GM12878 (cell line): ENCODE results near the gene CDH20. TPM values are rescaled to one million over a fixed set of nuclear protein-coding genes. Genes with fewer than 3 reads are reported as not detected.

Experiments used
- ATAC-seq: fragments of 200-7000 bp; cut with Tn5 transposase; 3 replicates; pipeline ENCODE4 v1.9.1; 2020; ENCODE audit warnings: mild to moderate bottlenecking, moderate library complexity
- BruUV-seq: library from RNA; stranded (reverse); fragments of 400-500 nt; replicated peaks from 2 replicates; lab custom pipeline; 2021; lab: Mats Ljungman, UMichigan
- CTCF ChIA-PET: fragments of 300-600 bp; sonication (Branson Sonifier 250); formaldehyde crosslinking; extraction: SDS; loops from one replicate; lab custom pipeline; 2021; ENCODE audit warnings: inconsistent platforms; lab: Yijun Ruan, JAX
- POLR2A ChIA-PET: fragments of 350-600 bp; formaldehyde crosslinking; extraction: SDS; loops from one replicate; lab custom pipeline; 2021; ENCODE audit warnings: inconsistent platforms; lab: Charles Lee
- RAD21 ChIA-PET: fragments of 300-600 bp; sonication (Branson Sonifier 250); formaldehyde crosslinking; loops from one replicate; lab custom pipeline; 2023; ENCODE audit warnings: antibody characterized with exemption; ENCODE audit not compliant: unreplicated experiment; lab: Charles Lee
- SMC1A ChIA-PET: fragments of 300-600 bp; sonication (Branson Sonifier 250); formaldehyde crosslinking; loops from one replicate; lab custom pipeline; 2023; ENCODE audit not compliant: unreplicated experiment, uncharacterized antibody; lab: Charles Lee
- DNase-seq: peaks from one replicate; pipeline ENCODE4 v3.0.0-alpha.2; 2011; ENCODE audit warnings: low read depth, low spot score
- FAIRE-seq: peaks from 3 replicates; lab custom pipeline; 2011; peaks lifted over from hg19 to GRCh38; lab: Jason Lieb, UNC
- H2AFZ ChIP-seq: 2 replicates; pipeline ENCODE4 v1.6.0; 2011; ENCODE audit warnings: low read depth, low read length, control low read depth; ENCODE audit not compliant: control insufficient read depth
- H3K27ac ChIP-seq: 2 replicates; pipeline ENCODE4 v1.5.1; 2011; ENCODE audit warnings: control low read depth; ENCODE audit not compliant: control insufficient read depth, insufficient read depth
- H3K27me3 ChIP-seq, 2 experiments: replicated peaks in 1 of 2; 2 replicates each; pipeline versions ENCODE4 v1.6.0 to v1.6.1; 2011; ENCODE audit warnings: low read length in 1 of 2; ENCODE audit not compliant: control insufficient read depth in 2 of 2, insufficient read depth in 2 of 2
- H3K36me3 ChIP-seq, 2 experiments: 2 replicates each; pipeline ENCODE4 v1.5.1; 2011; ENCODE audit warnings: low read length in 1 of 2; ENCODE audit not compliant: control insufficient read depth in 2 of 2, insufficient read depth in 2 of 2
- H3K4me1 ChIP-seq: 2 replicates; pipeline ENCODE4 v1.6.1; 2011; ENCODE audit warnings: mild to moderate bottlenecking, low read length, moderate library complexity, mixed read lengths; ENCODE audit not compliant: control insufficient read depth, insufficient read depth
- H3K4me2 ChIP-seq: 2 replicates; pipeline ENCODE4 v1.6.0; 2011; ENCODE audit warnings: control low read depth; ENCODE audit not compliant: control insufficient read depth, insufficient read depth
- H3K4me3 ChIP-seq: fragments of 200-600 bp; sonication (generic); 2 replicates; pipeline ENCODE4 v1.5.1; 2016
- H3K79me2 ChIP-seq: 2 replicates; pipeline ENCODE4 v1.6.0; 2011; ENCODE audit warnings: low read length; ENCODE audit not compliant: control insufficient read depth, insufficient read depth
- H3K9ac ChIP-seq: 2 replicates; pipeline ENCODE4 v1.8.0; 2011; ENCODE audit warnings: low read length, control low read depth, mixed read lengths; ENCODE audit not compliant: control insufficient read depth, insufficient read depth
- H3K9me3 ChIP-seq: replicated peaks from 3 replicates; pipeline ENCODE4 v1.5.1; 2011; ENCODE audit warnings: mild to moderate bottlenecking, low read length; ENCODE audit not compliant: control insufficient read depth, insufficient read depth
- H4K20me1 ChIP-seq: 2 replicates; pipeline ENCODE4 v1.6.0; 2011; ENCODE audit not compliant: control insufficient read depth, insufficient read depth
- BMI1 ChIP-seq: fragments of 450-650 bp; IDR thresholded peaks from 2 replicates; pipeline ENCODE4 v1.6.1; 2016; ENCODE audit warnings: mild to moderate bottlenecking, moderate library complexity, borderline replicate concordance
- CHD4 ChIP-seq: fragments of 200-600 bp; sonication (generic); IDR thresholded peaks from 2 replicates; pipeline ENCODE4 v1.6.1; 2016; ENCODE audit warnings: mild to moderate bottlenecking
- GABPA ChIP-seq: IDR thresholded peaks from 2 replicates; pipeline ENCODE4 v1.6.1; 2014; ENCODE audit warnings: antibody characterized with exemption, low read depth, mild to moderate bottlenecking, inconsistent platforms
- HDGF ChIP-seq: fragments of 450-650 bp; IDR thresholded peaks from 2 replicates; pipeline ENCODE4 v1.6.1; 2016; ENCODE audit warnings: antibody characterized with exemption
- MYC ChIP-seq: IDR thresholded peaks from 2 replicates; pipeline ENCODE4 v1.6.1; 2011; ENCODE audit warnings: mild to moderate bottlenecking, low read length, moderate library complexity, inconsistent platforms; ENCODE audit not compliant: insufficient read depth, insufficient replicate concordance, insufficient read length, severe bottlenecking
- POU2F2 ChIP-seq: IDR thresholded peaks from 3 replicates; pipeline ENCODE4 v1.6.1; 2011; ENCODE audit warnings: low read depth, mild to moderate bottlenecking, low read length, borderline replicate concordance
- SMC3 ChIP-seq: IDR thresholded peaks from 2 replicates; pipeline ENCODE4 v1.6.1; 2011; ENCODE audit warnings: low read length, improper control_type of control experiment, borderline replicate concordance
- SREBF1 ChIP-seq: IDR thresholded peaks from 2 replicates; pipeline ENCODE4 v1.6.1; 2012; ENCODE audit warnings: mild to moderate bottlenecking, low read length
- TBL1XR1 ChIP-seq: IDR thresholded peaks from 2 replicates; pipeline ENCODE4 v1.6.1; 2012; ENCODE audit warnings: low read depth, low read length, improper control_type of control experiment
- WRNIP1 ChIP-seq: IDR thresholded peaks from 2 replicates; pipeline ENCODE4 v1.6.1; 2011; ENCODE audit warnings: low read depth, low read length, improper control_type of control experiment, borderline replicate concordance
- ZNF207 ChIP-seq: fragments of 450-650 bp; IDR thresholded peaks from 2 replicates; pipeline ENCODE4 v1.6.1; 2014; ENCODE audit warnings: antibody characterized with exemption, mild to moderate bottlenecking, borderline replicate concordance
- WGBS: methylation state at CpG from one replicate; pipeline ENCODE4 v1.1.6; 2016; ENCODE audit warnings: low lambda C conversion rate; ENCODE audit not compliant: insufficient replicate concordance, insufficient coverage; ENCODE audit errors: missing lambda C conversion rate; 5-methylcytosine and 5-hydroxymethylcytosine counted together
- in situ Hi-C: fragments of 300-500 bp; cut with MboI; formaldehyde crosslinking; loops from 9 replicates; pipeline ENCODE4 v1.14.3; 2018; ENCODE audit warnings: mixed read lengths
- intact Hi-C: fragments of 100-400 bp; cut with micrococcal nuclease; formaldehyde crosslinking; loops from one replicate; pipeline ENCODE4 v1.14.2; 2022; ENCODE audit not compliant: unreplicated experiment
- polyA plus RNA-seq, 11 experiments: library from polyadenylated mRNA; depleted of rRNA in 4 of 11; unstranded in 6 of 11; stranded (reverse) in 5 of 11; fragments of >200 nt; fragmentation: Nextera tagmentation in 4 of 11; fragmentation: Illumina TruSeq in 1 of 11; extraction: Ambion mirVana in 4 of 11; extraction: Trizol in 1 of 11; gene quantifications; 1 replicate in 1 of 11; 2 replicates in 10 of 11; pipeline versions ENCODE4 v1.2.1 to v1.2.3, GENCODE V29; 2011 to 2016; ENCODE audit warnings: inconsistent platforms in 2 of 11, missing spikeins in 2 of 11, low read depth in 1 of 11
- total RNA-seq, 4 experiments: library from RNA; depleted of rRNA in 3 of 4; stranded (reverse); fragments of >200 nt in 3 of 4; fragmentation: Illumina TruSeq in 1 of 4; extraction: Trizol in 1 of 4; gene quantifications; 2 replicates each; pipeline versions ENCODE4 v1.2.1 to v1.2.3, GENCODE V29; 2013 to 2021

The CDH20 gene
- total and polyA plus RNA-seq, 10 of the 15 experiments (the other 5 are each of a cell fraction or from before 2014, with no cell fraction given), result not detected

DNA sequence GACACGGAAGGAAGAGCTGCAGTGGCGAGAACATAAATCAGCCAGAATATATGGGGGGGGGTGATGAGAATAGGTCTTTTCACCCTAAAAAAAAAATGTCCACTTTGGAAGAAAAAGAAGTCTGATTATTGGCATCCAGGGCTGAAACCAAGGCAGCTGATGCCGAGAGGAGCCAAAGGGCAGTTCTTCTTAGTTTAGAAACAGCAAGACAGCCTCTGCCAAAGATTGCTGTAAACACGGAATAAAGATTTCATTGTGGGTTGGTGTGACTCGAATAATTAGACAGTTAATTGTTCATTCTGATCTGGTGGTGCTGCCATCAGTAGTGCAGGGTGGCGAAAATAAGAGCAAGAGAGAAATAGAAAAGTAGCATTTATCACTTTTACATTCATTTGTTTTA is 3.5 kb downstream of the CDH20 start:
- DNase-seq (no peak), FAIRE-seq (no peak), ATAC-seq (no peak)
- Histone ChIP-seq H3K4me1 (no peaks in the 10 kb centered on the region), H3K36me3 (no peaks in the 10 kb centered on the region), H3K79me2 (no peaks in the 10 kb centered on the region), H3K27ac (no peak overlapping the region), H3K27me3 (peaks cover 0 to 10% of the 10 kb centered on the region in 2 experiments; a peak in 2 of 4 replicates), H3K9me3 (no peaks in the 10 kb centered on the region), H2AFZ (no peak overlapping the region), H4K20me1 (no peaks in the 10 kb centered on the region), H3K4me2 (no peak overlapping the region), H3K9ac (no peak overlapping the region), H3K4me3 (no peak overlapping the region)
- ChIA-PET POLR2A (no interaction called here), SMC1A (interaction anchor here (0.7 kb wide), 1 partner anchor 48 kb away, joined by 4 read pairs; no protein-coding TSS in a partner anchor), RAD21 (no interaction called here), CTCF (no interaction called here)
- intact Hi-C loops (no loop called here), in situ Hi-C loops (no loop called here)
- 19% methylated on average over 6 of the region's 6 CpGs for WGBS
- TF ChIP-seq WRNIP1, result no peak
- TF ChIP-seq BMI1, result no peak
- TF ChIP-seq HDGF, result no peak
- no peak for TF ChIP-seq ZNF207
- no peak for TF ChIP-seq MYC
- no peak for TF ChIP-seq SREBF1
- TF ChIP-seq CHD4, result no peak
- TF ChIP-seq GABPA, result no peak
- TF ChIP-seq SMC3, result no peak
- no peak for TF ChIP-seq POU2F2
- TF ChIP-seq TBL1XR1, result no peak
- no TSS peak for BruUV-seq
